Erythroblast (primary cell): Measurements from ENCODE around the gene IFNA1.

Source experiments
- GATA1 ChIP-seq: IDR thresholded peaks from 2 replicates; pipeline ENCODE4 v1.6.1; 2011; ENCODE audit warnings: low read depth, mild to moderate bottlenecking, control low read depth, low read length, moderate library complexity
- POLR2A ChIP-seq: IDR thresholded peaks from 2 replicates; pipeline ENCODE4 v1.6.1; 2011; ENCODE audit warnings: mild to moderate bottlenecking, low read length

GRCh38 chr9:21479152-21479702 is 39.0 kb downstream of the IFNA1 start:
- TF ChIP-seq POLR2A: no peak
- TF ChIP-seq GATA1: no peak
